SH-SY5Y (cell line): ENCODE results near the gene TTC31.

Experiments used
- GATA2 ChIP-seq: IDR thresholded peaks from 2 replicates; pipeline ENCODE4 v1.6.1; 2011; ENCODE audit warnings: mild to moderate bottlenecking, low read depth, low read length
- GATA3 ChIP-seq: IDR thresholded peaks from 2 replicates; pipeline ENCODE4 v1.6.1; 2011; ENCODE audit warnings: low read depth, mild to moderate bottlenecking, low read length, moderate library complexity

GRCh38 chr2:74489906-74490305 is 7.0 kb downstream of the TTC31 start:
- TF ChIP-seq GATA3 (no peak), GATA2 (no peak)
